Measurements from ENCODE around the gene EIF4E.
"Not testable (repeated sequence)": the region's sequence is repeated elsewhere in the genome, so short reads cannot be mapped to it uniquely, and the experiment has no call there.

The EIF4E gene

GRCh38 chr4:98937986-98938720, 9.2 kb upstream of the EIF4E start:
- TF ChIP-seq ELF4 (IDR thresholded peaks at IDR 0.05), result no peak
- no peak for TF ChIP-seq HDGF (IDR thresholded peaks at IDR 0.05; ENCODE audit: borderline replicate concordance)
- no peak for TF ChIP-seq TARDBP (IDR thresholded peaks at IDR 0.05)
- no peak for TF ChIP-seq NFRKB (IDR thresholded peaks at IDR 0.05)
- TF ChIP-seq SUZ12 (IDR thresholded peaks at IDR 0.05), result no peak
- no peak for TF ChIP-seq PKNOX1 (IDR thresholded peaks at IDR 0.05)
- TF ChIP-seq FOXM1 (IDR thresholded peaks at IDR 0.05; ENCODE audit: borderline replicate concordance), result no peak
- TF ChIP-seq LEF1 (IDR thresholded peaks at IDR 0.05; ENCODE audit: borderline replicate concordance), result no peak
- no peak for TF ChIP-seq CTBP1 (IDR thresholded peaks at IDR 0.05; ENCODE audit: borderline replicate concordance)
- TF ChIP-seq ARNT (IDR thresholded peaks at IDR 0.05), result no peak
- no peak for TF ChIP-seq FOXK2 (IDR thresholded peaks at IDR 0.05)
- no peak for TF ChIP-seq ZNF384 (IDR thresholded peaks at IDR 0.05)
- no peak for TF ChIP-seq SP1 (IDR thresholded peaks at IDR 0.05)
- ChIA-PET CTCF (no interaction called here), POLR2A (no interaction called here)
- no peak for DNase-seq (ENCODE audit: extremely low spot score)

GRCh38 chr4:98935633-98936032, 6.7 kb upstream of the EIF4E start:
- TF ChIP-seq NFRKB (IDR thresholded peaks at IDR 0.05) (no peak), TARDBP (IDR thresholded peaks at IDR 0.05) (no peak), ELF4 (IDR thresholded peaks at IDR 0.05) (no peak), HDGF (IDR thresholded peaks at IDR 0.05; ENCODE audit: borderline replicate concordance) (no peak), CTBP1 (IDR thresholded peaks at IDR 0.05; ENCODE audit: borderline replicate concordance) (no peak), L3MBTL2 (conservative IDR thresholded peaks at IDR 0.05) (no peak), PKNOX1 (IDR thresholded peaks at IDR 0.05) (no peak), FOXK2 (IDR thresholded peaks at IDR 0.05) (no peak), FOXM1 (IDR thresholded peaks at IDR 0.05; ENCODE audit: borderline replicate concordance) (no peak), LEF1 (IDR thresholded peaks at IDR 0.05; ENCODE audit: borderline replicate concordance) (no peak), BHLHE40 (IDR thresholded peaks at IDR 0.05; ENCODE audit: borderline replicate concordance) (no peak), ZNF384 (IDR thresholded peaks at IDR 0.05) (no peak), SP1 (IDR thresholded peaks at IDR 0.05) (no peak), SUZ12 (IDR thresholded peaks at IDR 0.05) (no peak), ARNT (IDR thresholded peaks at IDR 0.05) (no peak)
- ChIA-PET POLR2A (no interaction called here), CTCF (no interaction called here)
- DNase-seq (ENCODE audit: extremely low spot score), result no peak

- POLR2A ChIA-PET; CTCF ChIA-PET; DNase-seq (ENCODE audit: extremely low spot score): not testable (repeated sequence)
These were observed 5.9 kb upstream of the EIF4E start for GRCh38 chr4:98934851-98935250.

GRCh38 chr4:98932539-98932938, 3.6 kb upstream of the EIF4E start:
- no peak for TF ChIP-seq NFRKB (IDR thresholded peaks at IDR 0.05)
- no peak for DNase-seq (ENCODE audit: extremely low spot score)
- CTCF ChIA-PET, result interaction anchor here (0.6 kb wide), 1 partner anchor 29 kb away, joined by 3 read pairs; no protein-coding TSS in a partner anchor
- POLR2A ChIA-PET, result no interaction called here

- ChIA-PET CTCF (no interaction called here), POLR2A (interaction anchor here (1.2 to 2.2 kb wide), 2 partner anchors 65 to 125 kb away, joined by 4 to 10 read pairs; partner anchors contain the start of gene METAP1)
- TF ChIP-seq PKNOX1 (IDR thresholded peaks at IDR 0.05) (no peak), L3MBTL2 (conservative IDR thresholded peaks at IDR 0.05) (no peak), ARNT (IDR thresholded peaks at IDR 0.05) (no peak), NFRKB (IDR thresholded peaks at IDR 0.05) (no peak), CTBP1 (IDR thresholded peaks at IDR 0.05; ENCODE audit: borderline replicate concordance) (no peak), FOXA1 (IDR thresholded peaks at IDR 0.05) (no peak), SUZ12 (IDR thresholded peaks at IDR 0.05) (no peak), ZNF384 (IDR thresholded peaks at IDR 0.05) (no peak), TARDBP (IDR thresholded peaks at IDR 0.05) (no peak), LEF1 (IDR thresholded peaks at IDR 0.05; ENCODE audit: borderline replicate concordance) (no peak), SP1 (IDR thresholded peaks at IDR 0.05) (no peak), FOXK2 (IDR thresholded peaks at IDR 0.05) (no peak), HDGF (IDR thresholded peaks at IDR 0.05; ENCODE audit: borderline replicate concordance) (no peak), ELF4 (IDR thresholded peaks at IDR 0.05) (no peak), FOXM1 (IDR thresholded peaks at IDR 0.05; ENCODE audit: borderline replicate concordance) (no peak), BHLHE40 (IDR thresholded peaks at IDR 0.05; ENCODE audit: borderline replicate concordance) (no peak)
- DNase-seq (ENCODE audit: extremely low spot score), result no peak
These were observed 1.5 kb upstream of the EIF4E start for GRCh38 chr4:98930311-98930865.
